ENCODE measurements around the gene ABCF2. TPM values are rescaled to one million over a fixed set of nuclear protein-coding genes. Genes with fewer than 3 reads are reported as not detected.

Gene ABCF2
- total RNA-seq, 1 donor from 2014 or later: 20.9 TPM

DNA sequence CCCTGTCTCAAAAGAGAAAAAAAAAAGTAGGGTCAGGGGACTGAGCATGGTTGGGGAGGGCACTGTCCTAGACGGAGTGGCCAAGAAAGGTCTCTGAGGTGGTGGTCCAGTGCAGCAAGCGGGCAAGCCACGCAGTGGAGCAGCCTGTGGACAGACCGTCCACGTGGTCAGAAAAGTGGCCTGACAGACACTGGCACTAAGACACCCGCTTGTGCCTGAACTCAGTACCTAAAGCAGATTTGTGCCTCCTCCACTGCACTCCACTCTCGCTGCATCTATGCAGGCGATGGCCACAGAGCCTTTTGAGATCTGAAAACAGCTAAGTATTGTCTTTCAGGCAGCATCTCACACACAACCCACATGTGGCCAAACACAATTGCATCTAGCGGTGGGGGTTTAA is 48.8 kb downstream of the ABCF2 start:
- Histone ChIP-seq H3K9me3 (ENCODE audit: control insufficient read depth in 3 of 3, low read length in 3 of 3) (no peaks in the 10 kb centered on the region), H3K9ac (ENCODE audit: low read depth in 1 of 3, low read length in 3 of 3) (peak overlapping the region in 2 of 3 donors; percentile 32 to 45), H3K36me3 (ENCODE audit: control insufficient read depth in 3 of 3, insufficient read depth in 3 of 3, low read length in 3 of 3) (peaks cover 9 to 33% (median 30%) of the 10 kb centered on the region in 3 donors), H3K4me3 (ENCODE audit: low read length in 3 of 3) (no peak overlapping the region), H3K27me3 (ENCODE audit: control insufficient read depth in 3 of 3, insufficient read depth in 3 of 3, low read length in 3 of 3) (peaks cover 3 to 5% (median 4%) of the 10 kb centered on the region in 3 donors), H3K4me1 (ENCODE audit: control insufficient read depth in 3 of 3, insufficient read depth in 3 of 3, low read length in 3 of 3) (peaks cover 39 to 83% (median 57%) of the 10 kb centered on the region in 3 donors), H3K27ac (ENCODE audit: low read depth, low read length) (no peak overlapping the region)

DNA sequence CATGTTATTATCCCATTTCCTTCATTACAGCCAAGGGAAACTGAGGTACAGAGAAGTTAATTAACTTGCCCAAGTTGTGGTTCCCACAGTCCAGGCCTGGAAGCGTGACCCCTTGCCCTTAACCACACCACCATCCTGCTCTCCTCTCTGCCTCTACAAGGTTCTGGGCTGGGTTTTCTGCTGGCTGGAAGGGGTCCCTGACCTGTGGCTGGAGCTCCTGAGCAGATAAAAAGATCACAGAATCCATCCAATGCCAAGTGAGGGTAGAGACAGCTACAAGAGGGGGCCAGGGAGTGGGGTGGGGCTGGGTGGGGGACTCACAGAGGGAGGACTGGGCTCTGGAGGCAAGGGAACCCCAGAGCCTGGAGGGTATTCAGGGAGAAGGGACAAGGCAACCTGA is 49.7 kb downstream of the ABCF2 start:
- Histone ChIP-seq H3K9ac (ENCODE audit: low read depth in 1 of 3, low read length in 3 of 3) (no peak overlapping the region), H3K9me3 (ENCODE audit: control insufficient read depth in 3 of 3, low read length in 3 of 3) (no peaks in the 10 kb centered on the region), H3K27ac (ENCODE audit: low read depth, low read length) (no peak overlapping the region), H3K4me1 (ENCODE audit: control insufficient read depth in 3 of 3, insufficient read depth in 3 of 3, low read length in 3 of 3) (peaks cover 37 to 83% (median 51%) of the 10 kb centered on the region in 3 donors), H3K4me3 (ENCODE audit: low read length in 3 of 3) (no peak overlapping the region), H3K36me3 (ENCODE audit: control insufficient read depth in 3 of 3, insufficient read depth in 3 of 3, low read length in 3 of 3) (peaks cover 11 to 30% (median 27%) of the 10 kb centered on the region in 3 donors), H3K27me3 (ENCODE audit: control insufficient read depth in 3 of 3, insufficient read depth in 3 of 3, low read length in 3 of 3) (peaks cover 3 to 5% (median 4%) of the 10 kb centered on the region in 3 donors)

DNA sequence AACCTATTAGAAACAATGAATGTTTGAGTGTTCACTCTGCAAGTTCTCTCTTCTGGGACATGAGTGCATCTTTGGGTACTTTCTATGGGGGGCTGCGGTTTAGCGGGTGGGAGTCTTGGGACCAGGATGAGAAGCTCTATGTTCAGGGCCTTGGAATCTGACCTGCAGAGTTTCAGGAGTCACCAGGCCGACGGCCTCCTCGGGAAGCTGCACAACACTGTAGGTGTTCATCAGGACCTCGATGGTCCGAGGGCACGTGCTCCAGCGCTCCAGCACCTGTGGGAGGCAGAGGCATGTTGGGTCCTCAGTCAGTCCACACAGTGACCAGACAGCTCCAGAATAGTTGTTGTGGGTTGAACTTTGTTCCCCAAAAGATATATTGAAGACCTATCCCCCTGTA is 50.6 kb downstream of the ABCF2 start:
- peaks cover 3 to 5% (median 4%) of the 10 kb centered on the region in 3 donors for H3K27me3 ChIP-seq (ENCODE audit: control insufficient read depth in 3 of 3, insufficient read depth in 3 of 3, low read length in 3 of 3)
- H3K36me3 ChIP-seq (ENCODE audit: control insufficient read depth in 3 of 3, insufficient read depth in 3 of 3, low read length in 3 of 3): peaks cover 11 to 30% (median 27%) of the 10 kb centered on the region in 3 donors
- H3K9me3 ChIP-seq (ENCODE audit: control insufficient read depth in 3 of 3, low read length in 3 of 3): no peaks in the 10 kb centered on the region
- no peak overlapping the region for H3K4me3 ChIP-seq (ENCODE audit: low read length in 3 of 3)
- no peak overlapping the region for H3K27ac ChIP-seq (ENCODE audit: low read depth, low read length)
- H3K4me1 ChIP-seq (ENCODE audit: control insufficient read depth in 3 of 3, insufficient read depth in 3 of 3, low read length in 3 of 3): peaks cover 32 to 78% (median 46%) of the 10 kb centered on the region in 3 donors
- no peak overlapping the region for H3K9ac ChIP-seq (ENCODE audit: low read depth in 1 of 3, low read length in 3 of 3)

DNA sequence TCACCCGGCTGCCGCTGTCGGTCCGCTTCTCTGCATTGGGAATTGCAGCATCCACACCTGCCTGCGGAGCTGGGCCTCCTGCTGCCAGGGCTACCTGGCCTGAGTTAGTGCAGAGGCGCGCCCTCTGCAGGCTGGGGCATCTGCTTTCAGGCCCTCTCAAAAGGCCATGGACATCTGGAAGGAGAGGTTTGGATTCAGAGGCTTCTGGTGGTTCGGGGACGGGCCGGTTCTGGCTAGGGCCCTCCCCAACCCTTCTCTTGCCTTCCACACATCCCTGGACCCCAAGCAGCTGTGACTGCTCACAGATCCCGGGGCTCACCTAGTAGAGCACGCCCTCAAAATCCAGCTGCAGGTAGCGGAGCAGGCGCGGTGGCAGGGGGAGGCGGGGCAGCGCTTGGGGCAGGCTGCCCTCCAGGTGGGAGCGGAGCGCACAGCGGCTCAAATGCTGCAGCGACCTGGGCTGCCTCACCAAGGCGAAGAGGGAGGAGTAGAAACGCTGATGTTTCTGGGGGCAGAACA is 51.2 kb downstream of the ABCF2 start:
- peak overlapping the region in 1 of 3 donors; percentile 50 for H3K9ac ChIP-seq (ENCODE audit: low read depth in 1 of 3, low read length in 3 of 3)
- no peaks in the 10 kb centered on the region for H3K9me3 ChIP-seq (ENCODE audit: control insufficient read depth in 3 of 3, low read length in 3 of 3)
- H3K27me3 ChIP-seq (ENCODE audit: control insufficient read depth in 3 of 3, insufficient read depth in 3 of 3, low read length in 3 of 3): peaks cover 3 to 5% (median 4%) of the 10 kb centered on the region in 3 donors
- H3K27ac ChIP-seq (ENCODE audit: low read depth, low read length): no peak overlapping the region
- no peak overlapping the region for H3K4me3 ChIP-seq (ENCODE audit: low read length in 3 of 3)
- H3K4me1 ChIP-seq (ENCODE audit: control insufficient read depth in 3 of 3, insufficient read depth in 3 of 3, low read length in 3 of 3): peaks cover 29 to 77% (median 40%) of the 10 kb centered on the region in 3 donors
- H3K36me3 ChIP-seq (ENCODE audit: control insufficient read depth in 3 of 3, insufficient read depth in 3 of 3, low read length in 3 of 3): peaks cover 11 to 27% (median 24%) of the 10 kb centered on the region in 3 donors

DNA sequence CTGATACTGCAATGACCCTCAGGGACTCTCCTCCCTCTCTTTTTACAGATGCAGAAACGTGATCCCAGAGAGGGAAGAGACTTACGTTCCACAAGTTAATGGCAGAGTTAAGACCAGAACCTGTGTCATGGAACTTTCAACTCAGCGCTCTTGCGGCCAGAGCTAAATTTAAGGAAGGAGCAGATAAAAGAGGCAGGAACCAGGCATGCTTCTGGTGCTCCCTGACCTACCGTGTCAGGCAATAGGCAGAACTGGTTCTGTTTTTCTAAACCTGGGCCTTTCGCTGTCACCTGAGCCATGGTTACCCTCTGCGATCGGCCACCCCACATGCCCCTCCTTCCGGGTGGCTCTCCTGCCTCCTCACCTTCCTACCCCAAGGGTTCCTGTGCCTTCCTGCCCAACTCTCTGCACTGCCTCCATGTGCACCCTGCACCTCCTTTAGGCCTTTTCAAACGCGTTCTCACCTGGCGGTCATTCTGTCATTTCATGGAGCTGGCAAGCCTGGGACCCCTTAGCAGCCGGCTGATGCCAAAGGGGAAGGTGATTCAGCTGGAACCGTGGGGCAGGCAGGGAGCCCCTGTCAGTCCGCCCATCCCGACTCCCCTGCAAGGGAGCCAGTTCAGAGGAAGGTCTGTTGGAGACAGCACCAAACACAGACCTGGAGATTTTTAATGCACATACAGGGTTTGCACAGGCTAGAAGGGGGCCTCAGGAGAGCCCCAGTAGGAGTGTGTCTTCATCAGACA is 51.8 kb downstream of the ABCF2 start:
- H3K36me3 ChIP-seq (ENCODE audit: control insufficient read depth in 3 of 3, insufficient read depth in 3 of 3, low read length in 3 of 3): peaks cover 6 to 21% (median 17%) of the 10 kb centered on the region in 3 donors
- H3K4me3 ChIP-seq (ENCODE audit: low read length in 3 of 3): no peak overlapping the region
- no peaks in the 10 kb centered on the region for H3K9me3 ChIP-seq (ENCODE audit: control insufficient read depth in 3 of 3, low read length in 3 of 3)
- H3K9ac ChIP-seq (ENCODE audit: low read depth in 1 of 3, low read length in 3 of 3): peak overlapping the region in 1 of 3 donors; percentile 50
- peaks cover 23 to 74% (median 34%) of the 10 kb centered on the region in 3 donors for H3K4me1 ChIP-seq (ENCODE audit: control insufficient read depth in 3 of 3, insufficient read depth in 3 of 3, low read length in 3 of 3)
- no peak overlapping the region for H3K27ac ChIP-seq (ENCODE audit: low read depth, low read length)
- H3K27me3 ChIP-seq (ENCODE audit: control insufficient read depth in 3 of 3, insufficient read depth in 3 of 3, low read length in 3 of 3): peaks cover 3 to 5% (median 4%) of the 10 kb centered on the region in 3 donors

DNA sequence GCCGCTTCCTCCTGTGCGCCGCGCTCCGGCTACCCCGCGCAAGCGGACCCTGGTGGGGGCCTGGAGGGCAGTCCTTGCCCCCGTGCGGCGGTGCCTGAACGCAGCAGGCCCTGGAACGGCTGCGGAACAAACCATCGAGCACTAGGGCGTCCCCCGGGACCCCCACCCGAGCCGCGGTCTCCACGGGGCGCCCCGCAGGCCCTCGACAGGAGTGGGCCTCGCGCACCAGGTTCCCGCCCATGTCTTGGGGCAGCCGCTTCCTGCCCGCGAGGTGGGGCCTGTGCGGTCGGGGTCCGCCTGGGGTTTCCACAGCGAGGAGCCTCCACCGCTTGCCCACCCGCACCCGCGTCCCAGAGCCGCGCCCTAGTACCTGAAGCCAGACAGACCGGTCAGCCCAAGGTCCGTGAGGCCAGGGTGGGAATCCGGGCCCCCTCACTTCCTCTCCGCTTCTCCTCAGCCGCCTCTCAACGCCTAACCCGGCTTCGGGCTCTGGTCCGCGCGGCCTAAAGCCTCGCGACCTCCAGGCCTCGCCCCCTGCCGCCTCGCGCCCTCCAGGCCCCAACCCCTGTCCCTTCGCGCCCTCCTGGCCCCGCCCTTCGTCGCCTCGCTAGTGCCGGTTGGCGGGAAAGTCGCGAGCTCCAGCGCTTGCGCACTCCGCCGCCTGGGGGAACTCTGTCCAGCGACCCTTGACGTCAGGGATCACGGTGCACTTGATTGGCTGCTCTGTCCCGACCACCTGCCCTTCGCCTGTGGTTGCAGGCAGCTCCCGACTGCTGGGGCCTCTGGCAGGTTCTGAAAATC is 52.6 kb downstream of the ABCF2 start:
- peak overlapping the region in 1 of 3 donors; percentile 50 for H3K9ac ChIP-seq (ENCODE audit: low read depth in 1 of 3, low read length in 3 of 3)
- no peaks in the 10 kb centered on the region for H3K9me3 ChIP-seq (ENCODE audit: control insufficient read depth in 3 of 3, low read length in 3 of 3)
- H3K27me3 ChIP-seq (ENCODE audit: control insufficient read depth in 3 of 3, insufficient read depth in 3 of 3, low read length in 3 of 3): peaks cover 3 to 5% (median 4%) of the 10 kb centered on the region in 3 donors
- peaks cover 16 to 73% (median 31%) of the 10 kb centered on the region in 3 donors for H3K4me1 ChIP-seq (ENCODE audit: control insufficient read depth in 3 of 3, insufficient read depth in 3 of 3, low read length in 3 of 3)
- H3K36me3 ChIP-seq (ENCODE audit: control insufficient read depth in 3 of 3, insufficient read depth in 3 of 3, low read length in 3 of 3): peaks cover 6 to 20% (median 14%) of the 10 kb centered on the region in 3 donors
- no peak overlapping the region for H3K4me3 ChIP-seq (ENCODE audit: low read length in 3 of 3)
- peak overlapping the region; percentile 12 for H3K27ac ChIP-seq (ENCODE audit: low read depth, low read length)

DNA sequence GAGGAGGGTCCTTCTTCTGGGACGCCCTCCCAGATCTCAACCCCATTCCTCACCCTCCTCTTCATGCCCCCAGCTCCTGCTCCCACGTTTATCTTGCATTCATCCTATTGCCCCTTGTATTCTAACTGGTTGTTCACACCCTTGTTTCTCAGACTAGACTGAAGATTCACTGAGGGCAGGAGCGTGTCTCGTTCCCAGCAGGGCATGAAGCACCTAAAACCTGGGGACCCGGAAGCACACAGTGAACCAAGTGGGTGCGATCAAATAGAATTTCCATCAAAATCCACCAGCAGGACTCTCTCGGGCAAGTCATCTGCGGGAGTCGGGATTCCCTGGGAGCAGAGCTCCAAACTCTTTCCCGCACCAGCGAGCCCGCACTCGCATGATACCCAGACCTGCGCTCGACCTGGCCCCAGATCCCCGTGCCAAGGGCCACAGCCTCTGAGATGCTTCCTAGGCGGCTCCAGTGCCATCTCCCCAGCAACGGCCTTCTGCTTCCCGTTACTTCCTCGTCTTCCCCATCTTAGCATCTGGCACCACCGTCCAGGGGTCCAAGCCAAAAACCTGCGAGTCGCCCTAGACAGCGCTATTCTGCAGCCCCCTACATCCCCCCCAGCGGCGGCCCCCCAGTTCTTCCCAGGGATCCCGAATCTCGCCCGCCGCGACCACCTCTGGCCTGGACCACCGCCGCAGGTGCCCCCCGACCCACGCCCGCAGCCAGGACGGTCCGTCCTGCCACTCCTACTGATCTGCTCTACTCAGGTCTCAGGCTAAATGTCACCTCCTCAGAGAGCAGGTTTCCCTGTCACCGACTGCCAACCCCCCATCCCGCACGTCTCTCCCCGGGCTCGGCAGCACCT is 53.4 kb downstream of the ABCF2 start:
- Histone ChIP-seq H3K4me3 (ENCODE audit: low read length in 3 of 3) (no peak overlapping the region), H3K9ac (ENCODE audit: low read depth in 1 of 3, low read length in 3 of 3) (no peak overlapping the region), H3K27me3 (ENCODE audit: control insufficient read depth in 3 of 3, insufficient read depth in 3 of 3, low read length in 3 of 3) (peaks cover 3 to 5% (median 4%) of the 10 kb centered on the region in 3 donors), H3K36me3 (ENCODE audit: control insufficient read depth in 3 of 3, insufficient read depth in 3 of 3, low read length in 3 of 3) (peaks cover 2 to 17% (median 9%) of the 10 kb centered on the region in 3 donors), H3K27ac (ENCODE audit: low read depth, low read length) (no peak overlapping the region), H3K9me3 (ENCODE audit: control insufficient read depth in 3 of 3, low read length in 3 of 3) (no peaks in the 10 kb centered on the region), H3K4me1 (ENCODE audit: control insufficient read depth in 3 of 3, insufficient read depth in 3 of 3, low read length in 3 of 3) (peaks cover 10 to 73% (median 25%) of the 10 kb centered on the region in 3 donors)

DNA sequence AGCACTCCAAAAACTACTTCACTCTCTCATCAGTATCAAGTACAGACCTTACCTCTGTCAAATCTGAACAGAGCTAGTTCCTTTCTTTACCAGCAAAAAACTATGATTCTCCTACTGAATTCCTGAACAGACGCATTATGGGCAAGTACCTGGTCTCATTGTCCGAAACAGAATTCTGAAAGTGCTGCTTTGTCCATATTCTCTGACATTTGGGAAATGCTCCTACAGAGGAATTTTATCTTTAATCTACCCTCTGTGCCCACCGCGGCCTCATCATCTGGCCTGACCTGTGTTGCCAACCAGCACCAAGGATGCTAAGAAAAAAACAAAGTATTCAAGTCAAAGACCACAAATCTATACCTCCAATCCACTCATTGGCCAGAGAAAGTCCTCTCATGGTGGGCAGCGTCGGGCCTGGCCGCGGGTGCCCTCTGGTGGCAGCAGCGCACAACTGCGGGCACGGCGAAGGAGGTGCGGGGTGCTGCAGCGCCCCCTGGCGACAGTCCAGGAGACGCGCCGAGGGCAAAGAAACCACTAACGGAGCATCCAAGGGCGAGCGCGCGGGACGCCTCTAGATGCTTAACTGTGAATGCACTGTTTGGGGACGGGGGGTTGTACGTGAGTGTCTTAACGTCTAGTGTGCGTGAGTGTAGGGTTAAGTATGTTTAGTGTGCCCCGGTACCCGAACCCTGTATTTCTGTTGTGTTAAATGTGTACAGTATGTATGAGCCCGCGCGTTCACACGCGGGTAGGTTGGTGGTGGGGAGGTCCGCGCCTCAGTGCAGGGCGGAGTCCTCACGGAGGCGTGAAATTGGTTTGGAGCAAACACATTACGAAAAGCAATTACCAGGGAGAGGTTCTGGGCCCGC is 54.5 kb downstream of the ABCF2 start:
- Histone ChIP-seq H3K9me3 (ENCODE audit: control insufficient read depth in 3 of 3, low read length in 3 of 3) (no peaks in the 10 kb centered on the region), H3K4me3 (ENCODE audit: low read length in 3 of 3) (no peak overlapping the region), H3K36me3 (ENCODE audit: control insufficient read depth in 3 of 3, insufficient read depth in 3 of 3, low read length in 3 of 3) (peaks cover 2 to 15% (median 9%) of the 10 kb centered on the region in 3 donors), H3K4me1 (ENCODE audit: control insufficient read depth in 3 of 3, insufficient read depth in 3 of 3, low read length in 3 of 3) (peaks cover 10 to 72% (median 20%) of the 10 kb centered on the region in 3 donors), H3K27ac (ENCODE audit: low read depth, low read length) (no peak overlapping the region), H3K27me3 (ENCODE audit: control insufficient read depth in 3 of 3, insufficient read depth in 3 of 3, low read length in 3 of 3) (peaks cover 3 to 7% (median 5%) of the 10 kb centered on the region in 3 donors), H3K9ac (ENCODE audit: low read depth in 1 of 3, low read length in 3 of 3) (no peak overlapping the region)
